Heart left ventricle (tissue), 13 donors: ENCODE measurements around the gene NFIC.

Experiments used
- CTCF ChIP-seq, 12 donors: fragments of 200-600 bp; sonication (generic) in 4 of 12; IDR thresholded peaks; one replicate each; pipeline versions ENCODE4 v1.5.0 to v1.8.0; 2018 to 2022; ENCODE audit warnings: antibody characterized with exemption in 12 of 12, mild to moderate bottlenecking in 5 of 12
- POLR2A ChIP-seq, 2 donors: fragments of 450-650 bp; IDR thresholded peaks; one replicate each; pipeline ENCODE4 v1.6.1; 2017; ENCODE audit warnings: antibody characterized with exemption in 2 of 2, mild to moderate bottlenecking in 2 of 2, moderate library complexity in 2 of 2
- donor health status: ischemic (EF 13 %, LVEDD 7.1; RV severe dilation, severe dysfunction).
- donor health status: DM: no; HTN: yes; CAD: no.
- donor health status: DM: no; HTN: no; CAD: no.
- donor health status: ischemic (EF 25% LVEDD 6.9; RV normal size, moderate dysfunction).
- donor health status: ischemic (EF 25% LVEDD 5.7; RV mildly dilated, moderate dysfunction).
- donor health status: ischemic (EF 35%, LVEDD 5.7; RV mildly dilated, moderate dysfunction).
- donor health status: nonischemic (EF 11% LVEDD 7.7; RV severe dilation, severe dysfunction).
- donor health status: DM: yes; HTN: yes; CAD: no.
- donor health status: PGD.
- donor health status: ischemic (EF 29% LVEDD 5.4; RV normal size, mild dysfunction).
- donor health status: nonischemic (EF 23%, LVEDD 6.1; RV moderate dilation, normal function).

GRCh38 chr19:3387645-3388589 is 21.5 kb downstream of the NFIC start:
- TF ChIP-seq POLR2A (IDR thresholded peaks at IDR 0.05): peak in 1 of 2 donors; percentile 26
- TF ChIP-seq CTCF (IDR thresholded peaks at IDR 0.05): no peak
